Heart left ventricle (tissue), 16 donors: ENCODE measurements around the gene PLEKHA1. TPM values are rescaled to one million over a fixed set of nuclear protein-coding genes. Genes with fewer than 3 reads are reported as not detected.

ENCODE experiments used
- ATAC-seq, 4 donors: fragments of 200-7000 bp; cut with Tn5 transposase; one replicate each; pipeline ENCODE4 v1.9.1; 2020 to 2022; ENCODE audit warnings: moderate library complexity in 4 of 4, mild to moderate bottlenecking in 3 of 4, moderate number of reproducible peaks in 1 of 4
- DNase-seq, 5 donors: peaks; one replicate each; pipeline ENCODE4 v3.0.0-alpha.2; 2020
- H3K27ac ChIP-seq, 12 donors: fragments of 200-600 bp; sonication (generic) in 4 of 12; one replicate each; pipeline versions ENCODE4 v1.5.0 to v1.8.0; 2016 to 2022; ENCODE audit warnings: mild to moderate bottlenecking in 2 of 12
- H3K27me3 ChIP-seq, 9 donors: fragments of 200-600 bp; sonication (generic) in 2 of 9; one replicate each; pipeline versions ENCODE4 v1.5.1 to v1.8.0; 2016 to 2022; ENCODE audit warnings: mild to moderate bottlenecking in 3 of 9
- H3K36me3 ChIP-seq, 9 donors: fragments of 200-600 bp; sonication (generic) in 2 of 9; one replicate each; pipeline versions ENCODE4 v1.5.0 to v1.8.0; 2018 to 2022; ENCODE audit warnings: mild to moderate bottlenecking in 2 of 9
- H3K4me1 ChIP-seq, 12 donors: fragments of 200-600 bp; sonication (generic) in 4 of 12; one replicate each; pipeline versions ENCODE4 v1.5.0 to v1.8.0; 2016 to 2022; ENCODE audit warnings: mild to moderate bottlenecking in 3 of 12
- H3K4me3 ChIP-seq, 12 donors: fragments of 200-600 bp; sonication (generic) in 4 of 12; one replicate each; pipeline versions ENCODE4 v1.5.0 to v1.8.0; 2017 to 2022; ENCODE audit warnings: mild to moderate bottlenecking in 9 of 12, moderate library complexity in 4 of 12
- H3K9me3 ChIP-seq, 12 donors: fragments of 200-600 bp; sonication (generic) in 4 of 12; one replicate each; pipeline versions ENCODE4 v1.5.0 to v1.8.0; 2016 to 2022; ENCODE audit warnings: mild to moderate bottlenecking in 1 of 12
- CTCF ChIP-seq, 12 donors: fragments of 200-600 bp; sonication (generic) in 4 of 12; IDR thresholded peaks; one replicate each; pipeline versions ENCODE4 v1.5.0 to v1.8.0; 2018 to 2022; ENCODE audit warnings: antibody characterized with exemption in 12 of 12, mild to moderate bottlenecking in 5 of 12
- POLR2A ChIP-seq, 2 donors: fragments of 450-650 bp; IDR thresholded peaks; one replicate each; pipeline ENCODE4 v1.6.1; 2017; ENCODE audit warnings: antibody characterized with exemption in 2 of 2, mild to moderate bottlenecking in 2 of 2, moderate library complexity in 2 of 2
- WGBS, 4 donors: extraction: QIAGEN DNeasy Blood & Tissue Kit in 2 of 4; methylation state at CpG; one replicate each; pipeline versions ENCODE4 v1.1.5 to v1.1.7; 2013 to 2018; 5-methylcytosine and 5-hydroxymethylcytosine counted together
- intact Hi-C, 10 donors: fragments of 100-400 bp; cut with DNase I; formaldehyde crosslinking; loops; one replicate each; pipeline versions ENCODE4 v1.11.1 to v1.14.2; 2022
- polyA plus RNA-seq, 2 donors: library from polyadenylated mRNA; stranded (reverse); fragments of 200-250 nt; gene quantifications; one replicate each; pipeline ENCODE4 v1.2.3, GENCODE V29; 2013
- total RNA-seq, 9 donors: library from RNA; depleted of rRNA in 2 of 9; stranded (reverse); fragments of >200 nt in 2 of 9; fragmentation: NEBNext Ultra II Directional in 3 of 9; extraction: Animal tissue kit (Norgen Biotek cat#: 25700) in 3 of 9; gene quantifications; one replicate each; pipeline versions ENCODE4 v1.1.0 to v1.2.4, GENCODE V29; 2016 to 2023
- donor health status: ischemic (EF 13 %, LVEDD 7.1; RV severe dilation, severe dysfunction).
- donor health status: healthy with polysubstance abuse.
- donor health status: DM: no; HTN: yes; CAD: no.
- donor health status: DM: no; HTN: no; CAD: no.
- donor health status: ischemic (EF 25% LVEDD 6.9; RV normal size, moderate dysfunction).
- donor health status: ischemic (EF 25% LVEDD 5.7; RV mildly dilated, moderate dysfunction).
- donor health status: healthy.
- donor health status: DM: yes; HTN: yes; CAD: no.
- donor health status: ischemic (EF 35%, LVEDD 5.7; RV mildly dilated, moderate dysfunction).
- donor health status: nonischemic (EF 11% LVEDD 7.7; RV severe dilation, severe dysfunction).
- donor health status: DM: yes; HTN: yes; CAD: no.
- donor health status: PGD.
- donor health status: ischemic (EF 29% LVEDD 5.4; RV normal size, mild dysfunction).
- donor health status: nonischemic (EF 23%, LVEDD 6.1; RV moderate dilation, normal function).

The PLEKHA1 gene
- total and polyA plus RNA-seq, 11 donors, result 14.1 to 70.6 (median 43.3) TPM

- no peak for DNase-seq
- H3K4me3 ChIP-seq, result no peak overlapping the region
- H3K9me3 ChIP-seq, result no peaks in the 10 kb centered on the region
- no peak for ATAC-seq
- H3K27ac ChIP-seq, result no peak overlapping the region
- TF ChIP-seq POLR2A (IDR thresholded peaks at IDR 0.05) (no peak), CTCF (IDR thresholded peaks at IDR 0.05) (no peak)
- intact Hi-C loops, result no loop called here
- H3K27me3 ChIP-seq, result no peaks in the 10 kb centered on the region
- H3K4me1 ChIP-seq, result peaks cover 0 to 28% (median 0%) of the 10 kb centered on the region in 12 donors
- H3K36me3 ChIP-seq, result peaks cover 0 to 93% (median 61%) of the 10 kb centered on the region in 9 donors
These were observed 38.8 kb downstream of the PLEKHA1 start for GRCh38 chr10:122413327-122413726.

- no peaks in the 10 kb centered on the region for H3K9me3 ChIP-seq
- 93 to 96% (median 94%) methylated on average over 2 of the region's 2 CpGs for WGBS, 4 donors
- intact Hi-C loops, result no loop called here
- H3K27ac ChIP-seq, result peak overlapping the region in 1 of 12 donors; percentile 65
- no peak for TF ChIP-seq CTCF (IDR thresholded peaks at IDR 0.05)
- TF ChIP-seq POLR2A (IDR thresholded peaks at IDR 0.05), result no peak
- H3K36me3 ChIP-seq, result peaks cover 0 to 97% (median 48%) of the 10 kb centered on the region in 9 donors
- no peaks in the 10 kb centered on the region for H3K27me3 ChIP-seq
- ATAC-seq, result no peak
- no peak overlapping the region for H3K4me3 ChIP-seq
- no peak for DNase-seq
- peaks cover 0 to 65% (median 11%) of the 10 kb centered on the region in 12 donors for H3K4me1 ChIP-seq
These were observed 43.2 kb downstream of the PLEKHA1 start for GRCh38 chr10:122417667-122418066.

- DNase-seq (no peak), ATAC-seq (no peak)
- H3K4me1 ChIP-seq, result peaks cover 0 to 66% (median 11%) of the 10 kb centered on the region in 12 donors
- WGBS, 4 donors, result 77 to 89% (median 82%) methylated on average over 1 of the region's 1 CpG
- no peak for TF ChIP-seq POLR2A (IDR thresholded peaks at IDR 0.05)
- TF ChIP-seq CTCF (IDR thresholded peaks at IDR 0.05), result no peak
- no peak overlapping the region for H3K27ac ChIP-seq
- intact Hi-C loops, result no loop called here
- H3K4me3 ChIP-seq, result no peak overlapping the region
- H3K27me3 ChIP-seq, result no peaks in the 10 kb centered on the region
- no peaks in the 10 kb centered on the region for H3K9me3 ChIP-seq
- H3K36me3 ChIP-seq, result peaks cover 0 to 91% (median 36%) of the 10 kb centered on the region in 9 donors
These were observed 44.5 kb downstream of the PLEKHA1 start for GRCh38 chr10:122419016-122419415.

GRCh38 chr10:122419876-122420623 is 45.5 kb downstream of the PLEKHA1 start:
- Histone ChIP-seq H3K27me3 (no peaks in the 10 kb centered on the region), H3K4me1 (peaks cover 0 to 66% (median 11%) of the 10 kb centered on the region in 12 donors), H3K4me3 (no peak overlapping the region), H3K27ac (peak overlapping the region in 2 of 12 donors; percentile 32 to 34), H3K9me3 (no peaks in the 10 kb centered on the region), H3K36me3 (peaks cover 0 to 91% (median 29%) of the 10 kb centered on the region in 9 donors)
- ATAC-seq (peak in 3 of 4 donors; percentile 37 to 65 (median 63)), DNase-seq (peak in 2 of 5 donors; percentile 26 to 46)
- TF ChIP-seq CTCF (IDR thresholded peaks at IDR 0.05) (no peak), POLR2A (IDR thresholded peaks at IDR 0.05) (no peak)
- intact Hi-C loops, result loop anchor here in 2 of 10 donors (5.0 kb wide), 2 partner anchors 33 to 43 kb away; no protein-coding TSS in a partner anchor
- WGBS, 4 donors, result 44 to 56% (median 49%) methylated on average over 3 of the region's 3 CpGs
